ENCODE results near the gene LMAN2L. TPM values are rescaled to one million over a fixed set of nuclear protein-coding genes. Genes with fewer than 3 reads are reported as not detected.

LMAN2L gene
- total and polyA plus RNA-seq, 2 donors (not counting 1 experiment from before 2014, with no cell fraction given), result 5.7 to 10.7 TPM

- TF ChIP-seq CTCF (IDR thresholded peaks at IDR 0.05) (no peak), EZH2 (IDR thresholded peaks at IDR 0.05; ENCODE audit: borderline replicate concordance, insufficient read depth, low read depth, low read length, poor library complexity, severe bottlenecking) (no peak)
- Histone ChIP-seq H3K4me1 (ENCODE audit: control insufficient read depth in 2 of 2, insufficient read depth in 2 of 2, low read length in 2 of 2) (peaks cover 70 to 84% of the 10 kb centered on the region in 2 donors), H3K27me3 (replicated peaks in 1 of 4; ENCODE audit: control extremely low read depth in 1 of 4, control insufficient read depth in 3 of 4, insufficient read depth in 4 of 4, low read length in 3 of 4) (no peaks in the 10 kb centered on the region), H3K36me3 (replicated peaks in 1 of 2; ENCODE audit: control extremely low read depth in 1 of 2, control insufficient read depth in 1 of 2, extremely low read depth in 1 of 2, insufficient read depth in 2 of 2, low read length in 1 of 2) (no peaks in the 10 kb centered on the region), H3K79me2 (ENCODE audit: control insufficient read depth, insufficient read depth, low read length) (peaks cover 91% of the 10 kb centered on the region), H3K27ac (ENCODE audit: low read length in 2 of 2) (peak overlapping the region in 1 of 2 donors; percentile 55), H3K4me3 (ENCODE audit: control extremely low read depth in 1 of 5, extremely low read depth in 1 of 5, insufficient read depth in 1 of 5, low read depth in 2 of 5, low read length in 4 of 5) (peak overlapping the region in 4 of 5 experiments; percentile 81 to 85 (median 84)), H3K9ac (ENCODE audit: low read length) (peak overlapping the region; percentile 86), H3K9me3 (ENCODE audit: control extremely low read depth in 1 of 3, control insufficient read depth in 2 of 3, insufficient read depth in 1 of 3, low read length in 2 of 3) (peaks cover 0 to 4% (median 0%) of the 10 kb centered on the region in 3 donors), H2AFZ (ENCODE audit: insufficient read depth, low read depth, low read length, poor library complexity, severe bottlenecking) (peak overlapping the region; percentile 5), H4K20me1 (ENCODE audit: control insufficient read depth, insufficient read depth, low read length, poor library complexity, severe bottlenecking) (peaks cover 34% of the 10 kb centered on the region), H3K4me2 (replicated peaks; ENCODE audit: low read depth, low read length, poor library complexity, severe bottlenecking) (peak overlapping the region; percentile 85)
- Mint-ChIP-seq H3K27me3 (no peaks in the 10 kb centered on the region), H3K27ac (peak overlapping the region; percentile 71), H3K4me1 (peaks cover 81% of the 10 kb centered on the region), H3K9me3 (ENCODE audit: insufficient read depth) (no peaks in the 10 kb centered on the region), H3K4me3 (peak overlapping the region; percentile 86)
- 6% methylated on average over 8 of the region's 8 CpGs for WGBS (ENCODE audit: insufficient coverage)
- intact Hi-C loops (cut with micrococcal nuclease), result loop anchor here (5.0 kb wide), 2 partner anchors 227 to 898 kb away; partner anchors contain the start of genes ACTR1B and ARID5A
- DNase-seq (peak; percentile 41), ATAC-seq (ENCODE audit: low read depth) (no peak)
- ChIA-PET POLR2A (interaction anchor here (0.6 to 1.4 kb wide), 2 partner anchors 94 to 1230 kb away, joined by 3 to 4 read pairs; partner anchors contain the start of gene ANKRD39), CTCF (interaction anchor here (0.6 to 7.3 kb wide), 9 partner anchors 12 to 337 kb away, joined by 3 to 85 read pairs (median 7); partner anchors contain the start of gene ANKRD39)
Observed at GRCh38 chr2:96764253-96764637, 24.4 kb upstream of the LMAN2L start.

Data from B cell (primary cell).